ENCODE measurements around the gene SEM1.

DNA sequence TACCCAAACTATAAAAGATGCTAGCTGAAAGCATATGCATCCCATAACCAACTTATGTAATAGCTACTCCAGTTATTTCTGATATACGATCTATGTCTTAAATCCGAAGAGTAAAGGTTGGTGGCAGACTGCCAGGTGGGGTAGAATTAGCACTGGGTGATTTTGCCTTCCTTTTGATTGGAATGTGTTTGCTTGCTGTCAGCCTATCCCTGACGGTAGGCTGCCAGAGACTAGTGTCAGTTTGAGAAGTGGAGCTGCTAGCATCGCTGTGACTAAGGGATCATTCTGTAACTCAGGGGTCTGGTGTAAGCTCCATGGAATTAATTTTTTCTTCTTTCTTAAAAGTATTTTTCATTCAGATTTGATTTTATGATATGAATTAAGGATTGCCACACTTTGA lies 9.5 kb upstream of the SEM1 start:
- TF ChIP-seq, protein P1, sequence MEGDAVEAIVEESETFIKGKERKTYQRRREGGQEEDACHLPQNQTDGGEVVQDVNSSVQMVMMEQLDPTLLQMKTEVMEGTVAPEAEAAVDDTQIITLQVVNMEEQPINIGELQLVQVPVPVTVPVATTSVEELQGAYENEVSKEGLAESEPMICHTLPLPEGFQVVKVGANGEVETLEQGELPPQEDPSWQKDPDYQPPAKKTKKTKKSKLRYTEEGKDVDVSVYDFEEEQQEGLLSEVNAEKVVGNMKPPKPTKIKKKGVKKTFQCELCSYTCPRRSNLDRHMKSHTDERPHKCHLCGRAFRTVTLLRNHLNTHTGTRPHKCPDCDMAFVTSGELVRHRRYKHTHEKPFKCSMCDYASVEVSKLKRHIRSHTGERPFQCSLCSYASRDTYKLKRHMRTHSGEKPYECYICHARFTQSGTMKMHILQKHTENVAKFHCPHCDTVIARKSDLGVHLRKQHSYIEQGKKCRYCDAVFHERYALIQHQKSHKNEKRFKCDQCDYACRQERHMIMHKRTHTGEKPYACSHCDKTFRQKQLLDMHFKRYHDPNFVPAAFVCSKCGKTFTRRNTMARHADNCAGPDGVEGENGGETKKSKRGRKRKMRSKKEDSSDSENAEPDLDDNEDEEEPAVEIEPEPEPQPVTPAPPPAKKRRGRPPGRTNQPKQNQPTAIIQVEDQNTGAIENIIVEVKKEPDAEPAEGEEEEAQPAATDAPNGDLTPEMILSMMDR (conservative IDR thresholded peaks at IDR 0.05), result no peak
- no peak for TF ChIP-seq ZFX (IDR thresholded peaks at IDR 0.05)

Measured in C4-2B (cell line).